ENCODE measurements around the gene SF3B6. TPM values are rescaled to one million over a fixed set of nuclear protein-coding genes. Genes with fewer than 3 reads are reported as not detected.

The SF3B6 gene
- total and polyA plus RNA-seq, 9 of the 15 experiments (the other 6 are each of a cell fraction or from before 2014, with no cell fraction given) = 146 to 591 (median 295) TPM

DNA sequence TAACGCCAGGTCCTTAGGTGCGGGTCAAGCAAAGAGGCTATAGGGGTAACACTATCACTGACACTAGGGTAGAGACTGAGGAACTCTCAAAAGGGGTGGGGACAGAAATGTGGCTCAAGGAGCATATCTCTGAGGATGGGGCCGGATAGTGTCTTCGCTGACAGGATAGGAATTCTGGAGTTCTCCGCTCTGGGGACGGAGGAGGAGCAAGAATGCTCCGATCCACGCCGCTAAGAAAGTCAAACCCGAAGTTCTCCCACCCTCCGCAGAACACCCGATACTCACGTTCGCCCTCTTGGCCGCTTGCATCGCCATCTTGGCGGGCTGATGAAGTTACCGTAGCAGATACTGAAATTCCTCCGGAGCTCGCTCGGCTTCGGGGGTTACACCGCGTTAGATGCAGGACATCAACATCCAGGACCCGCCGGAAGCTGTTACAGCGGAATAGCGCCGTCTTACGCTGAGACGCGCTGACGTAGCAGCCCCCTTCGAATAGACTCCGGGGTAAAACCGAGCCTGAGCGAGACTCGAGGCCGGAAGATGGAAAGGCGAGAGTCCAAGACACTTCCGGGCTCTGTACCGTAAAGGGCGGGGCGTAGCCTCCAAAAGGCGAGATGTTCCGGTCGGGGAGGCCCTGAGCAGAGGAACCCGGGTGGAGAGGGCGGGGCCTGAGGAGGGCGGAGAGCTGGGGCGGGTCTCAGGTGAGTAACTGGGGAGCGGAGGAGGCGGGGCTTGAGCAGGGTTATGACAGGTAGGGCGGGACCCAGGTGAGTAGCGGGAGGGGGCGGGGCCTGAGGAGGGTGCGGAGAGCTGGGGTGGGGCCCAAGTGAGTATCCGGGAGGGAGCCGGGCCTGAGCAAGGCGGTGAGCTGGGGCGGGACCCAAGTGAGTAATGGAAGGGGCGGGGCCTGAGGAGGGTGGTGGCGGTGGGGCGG is at the start of gene SF3B6 (continued):
- TF ChIP-seq, protein P1, sequence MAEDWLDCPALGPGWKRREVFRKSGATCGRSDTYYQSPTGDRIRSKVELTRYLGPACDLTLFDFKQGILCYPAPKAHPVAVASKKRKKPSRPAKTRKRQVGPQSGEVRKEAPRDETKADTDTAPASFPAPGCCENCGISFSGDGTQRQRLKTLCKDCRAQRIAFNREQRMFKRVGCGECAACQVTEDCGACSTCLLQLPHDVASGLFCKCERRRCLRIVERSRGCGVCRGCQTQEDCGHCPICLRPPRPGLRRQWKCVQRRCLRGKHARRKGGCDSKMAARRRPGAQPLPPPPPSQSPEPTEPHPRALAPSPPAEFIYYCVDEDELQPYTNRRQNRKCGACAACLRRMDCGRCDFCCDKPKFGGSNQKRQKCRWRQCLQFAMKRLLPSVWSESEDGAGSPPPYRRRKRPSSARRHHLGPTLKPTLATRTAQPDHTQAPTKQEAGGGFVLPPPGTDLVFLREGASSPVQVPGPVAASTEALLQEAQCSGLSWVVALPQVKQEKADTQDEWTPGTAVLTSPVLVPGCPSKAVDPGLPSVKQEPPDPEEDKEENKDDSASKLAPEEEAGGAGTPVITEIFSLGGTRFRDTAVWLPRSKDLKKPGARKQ (CRISPR knock-in tag; IDR thresholded peaks at IDR 0.05) = no peak
- TF ChIP-seq, protein P2, sequence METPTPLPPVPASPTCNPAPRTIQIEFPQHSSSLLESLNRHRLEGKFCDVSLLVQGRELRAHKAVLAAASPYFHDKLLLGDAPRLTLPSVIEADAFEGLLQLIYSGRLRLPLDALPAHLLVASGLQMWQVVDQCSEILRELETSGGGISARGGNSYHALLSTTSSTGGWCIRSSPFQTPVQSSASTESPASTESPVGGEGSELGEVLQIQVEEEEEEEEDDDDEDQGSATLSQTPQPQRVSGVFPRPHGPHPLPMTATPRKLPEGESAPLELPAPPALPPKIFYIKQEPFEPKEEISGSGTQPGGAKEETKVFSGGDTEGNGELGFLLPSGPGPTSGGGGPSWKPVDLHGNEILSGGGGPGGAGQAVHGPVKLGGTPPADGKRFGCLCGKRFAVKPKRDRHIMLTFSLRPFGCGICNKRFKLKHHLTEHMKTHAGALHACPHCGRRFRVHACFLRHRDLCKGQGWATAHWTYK (CRISPR knock-in tag; IDR thresholded peaks at IDR 0.05) = no peak
- TF ChIP-seq KDM1A (IDR thresholded peaks at IDR 0.05) (no peak), POLR2H (tag; IDR thresholded peaks at IDR 0.05; ENCODE audit: low read depth) (peak; percentile 86), PHF8 (IDR thresholded peaks at IDR 0.05; ENCODE audit: borderline replicate concordance, low read length) (peak; percentile 89), SUPT5H (IDR thresholded peaks at IDR 0.05) (peak; percentile 93)
- TF ChIP-seq, protein P3, sequence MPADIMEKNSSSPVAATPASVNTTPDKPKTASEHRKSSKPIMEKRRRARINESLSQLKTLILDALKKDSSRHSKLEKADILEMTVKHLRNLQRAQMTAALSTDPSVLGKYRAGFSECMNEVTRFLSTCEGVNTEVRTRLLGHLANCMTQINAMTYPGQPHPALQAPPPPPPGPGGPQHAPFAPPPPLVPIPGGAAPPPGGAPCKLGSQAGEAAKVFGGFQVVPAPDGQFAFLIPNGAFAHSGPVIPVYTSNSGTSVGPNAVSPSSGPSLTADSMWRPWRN (IDR thresholded peaks at IDR 0.05; ENCODE audit: low read depth) = no peak
- TF ChIP-seq, protein P4, sequence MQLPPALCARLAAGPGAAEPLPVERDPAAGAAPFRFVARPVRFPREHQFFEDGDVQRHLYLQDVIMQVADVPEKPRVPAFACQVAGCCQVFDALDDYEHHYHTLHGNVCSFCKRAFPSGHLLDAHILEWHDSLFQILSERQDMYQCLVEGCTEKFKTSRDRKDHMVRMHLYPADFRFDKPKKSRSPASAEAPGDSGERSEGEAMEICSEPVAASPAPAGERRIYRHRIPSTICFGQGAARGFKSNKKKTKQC (CRISPR knock-in tag; IDR thresholded peaks at IDR 0.05) = no peak; the same call in 1 of the 2 replicates
- TF ChIP-seq, protein P5, sequence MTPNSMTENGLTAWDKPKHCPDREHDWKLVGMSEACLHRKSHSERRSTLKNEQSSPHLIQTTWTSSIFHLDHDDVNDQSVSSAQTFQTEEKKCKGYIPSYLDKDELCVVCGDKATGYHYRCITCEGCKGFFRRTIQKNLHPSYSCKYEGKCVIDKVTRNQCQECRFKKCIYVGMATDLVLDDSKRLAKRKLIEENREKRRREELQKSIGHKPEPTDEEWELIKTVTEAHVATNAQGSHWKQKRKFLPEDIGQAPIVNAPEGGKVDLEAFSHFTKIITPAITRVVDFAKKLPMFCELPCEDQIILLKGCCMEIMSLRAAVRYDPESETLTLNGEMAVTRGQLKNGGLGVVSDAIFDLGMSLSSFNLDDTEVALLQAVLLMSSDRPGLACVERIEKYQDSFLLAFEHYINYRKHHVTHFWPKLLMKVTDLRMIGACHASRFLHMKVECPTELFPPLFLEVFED (CRISPR knock-in tag; conservative IDR thresholded peaks at IDR 0.05) = 0 out of 2 replicates have a peak, but pooled peaks have one; percentile 7
- TF ChIP-seq, protein P6, sequence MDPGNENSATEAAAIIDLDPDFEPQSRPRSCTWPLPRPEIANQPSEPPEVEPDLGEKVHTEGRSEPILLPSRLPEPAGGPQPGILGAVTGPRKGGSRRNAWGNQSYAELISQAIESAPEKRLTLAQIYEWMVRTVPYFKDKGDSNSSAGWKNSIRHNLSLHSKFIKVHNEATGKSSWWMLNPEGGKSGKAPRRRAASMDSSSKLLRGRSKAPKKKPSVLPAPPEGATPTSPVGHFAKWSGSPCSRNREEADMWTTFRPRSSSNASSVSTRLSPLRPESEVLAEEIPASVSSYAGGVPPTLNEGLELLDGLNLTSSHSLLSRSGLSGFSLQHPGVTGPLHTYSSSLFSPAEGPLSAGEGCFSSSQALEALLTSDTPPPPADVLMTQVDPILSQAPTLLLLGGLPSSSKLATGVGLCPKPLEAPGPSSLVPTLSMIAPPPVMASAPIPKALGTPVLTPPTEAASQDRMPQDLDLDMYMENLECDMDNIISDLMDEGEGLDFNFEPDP (CRISPR knock-in tag; IDR thresholded peaks at IDR 0.05) = no peak
- TF ChIP-seq, protein P7, sequence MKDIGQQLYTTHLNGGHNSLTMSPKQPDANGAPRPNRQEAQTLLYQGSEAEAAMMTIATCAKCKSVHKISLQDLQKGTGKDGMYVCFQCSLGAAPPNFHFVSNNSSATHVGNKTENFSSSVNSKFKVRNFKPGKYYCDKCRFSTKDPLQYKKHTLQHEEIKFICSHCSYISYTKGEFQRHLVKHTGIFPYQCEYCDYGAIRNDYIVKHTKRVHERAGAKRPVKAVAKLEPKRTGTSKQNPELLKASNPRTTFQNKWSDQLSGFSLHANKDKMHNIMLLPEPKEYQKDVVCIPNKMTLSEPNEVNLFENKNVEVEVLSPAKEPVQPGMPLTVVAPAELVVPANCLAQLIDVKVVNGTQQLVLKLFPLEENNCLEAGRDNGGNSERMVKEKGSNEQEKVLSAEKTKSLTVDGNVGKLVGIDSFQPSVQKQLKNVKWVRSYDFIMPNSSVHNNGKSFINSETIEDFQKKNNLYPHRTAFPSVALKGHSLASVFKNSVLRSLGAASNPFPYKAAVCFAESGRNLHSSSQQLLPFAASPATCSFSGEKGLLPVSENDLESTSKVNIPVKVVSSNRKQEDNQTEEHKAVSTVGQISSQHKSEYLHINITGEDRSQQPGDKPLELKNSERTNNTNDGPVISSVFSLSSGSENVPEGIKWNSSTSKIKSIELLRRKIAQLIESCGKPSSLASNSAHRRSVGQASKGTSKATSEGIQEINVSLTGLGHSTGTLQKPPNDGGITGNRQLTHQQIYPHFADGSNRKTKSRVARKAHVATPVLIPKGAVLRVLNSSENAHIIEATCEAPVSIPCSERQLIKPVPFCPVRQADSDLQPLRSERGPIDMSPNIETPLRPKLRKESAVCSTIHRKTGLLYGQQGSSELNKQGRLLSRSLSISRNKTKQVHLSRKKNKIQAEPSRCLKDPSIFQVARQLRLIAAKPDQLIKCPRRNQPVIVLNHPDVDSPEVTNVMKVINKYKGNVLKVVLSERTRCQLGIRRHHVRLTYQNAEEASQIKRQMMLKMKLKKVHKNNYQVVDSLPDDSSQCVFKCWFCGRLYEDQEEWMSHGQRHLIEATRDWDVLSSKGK (CRISPR knock-in tag; IDR thresholded peaks at IDR 0.05) = no peak
- TF ChIP-seq, protein P8, sequence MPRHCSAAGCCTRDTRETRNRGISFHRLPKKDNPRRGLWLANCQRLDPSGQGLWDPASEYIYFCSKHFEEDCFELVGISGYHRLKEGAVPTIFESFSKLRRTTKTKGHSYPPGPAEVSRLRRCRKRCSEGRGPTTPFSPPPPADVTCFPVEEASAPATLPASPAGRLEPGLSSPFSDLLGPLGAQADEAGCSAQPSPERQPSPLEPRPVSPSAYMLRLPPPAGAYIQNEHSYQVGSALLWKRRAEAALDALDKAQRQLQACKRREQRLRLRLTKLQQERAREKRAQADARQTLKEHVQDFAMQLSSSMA (CRISPR knock-in tag; IDR thresholded peaks at IDR 0.05) = no peak

Measured in K562 (cell line).